Transverse colon (tissue), 4 donors: ENCODE results near the gene PINK1.

Experiments used
- CTCF ChIP-seq, 5 experiments: fragments of 200-600 bp in 3 of 5; fragments of 450-650 bp in 2 of 5; sonication (generic) in 3 of 5; IDR thresholded peaks; 1 replicate in 2 of 5; 2 replicates in 3 of 5; pipeline ENCODE4 v1.5.1; 2016 to 2017; ENCODE audit warnings: antibody characterized with exemption in 5 of 5, inconsistent platforms in 3 of 5, mild to moderate bottlenecking in 2 of 5, moderate library complexity in 1 of 5
- EP300 ChIP-seq: sonication (generic); formaldehyde crosslinking; IDR thresholded peaks from one replicate; pipeline ENCODE4 v1.6.1; 2017; ENCODE audit warnings: antibody characterized with exemption, low read depth
- POLR2A ChIP-seq: fragments of 450-650 bp; IDR thresholded peaks from one replicate; pipeline ENCODE4 v1.6.1; 2016; ENCODE audit warnings: antibody characterized with exemption, mild to moderate bottlenecking, moderate library complexity
- POLR2AphosphoS5 ChIP-seq, 3 donors: sonication (generic); formaldehyde crosslinking; IDR thresholded peaks; one replicate each; pipeline ENCODE4 v1.6.1; 2016; ENCODE audit warnings: antibody characterized with exemption in 3 of 3

DNA sequence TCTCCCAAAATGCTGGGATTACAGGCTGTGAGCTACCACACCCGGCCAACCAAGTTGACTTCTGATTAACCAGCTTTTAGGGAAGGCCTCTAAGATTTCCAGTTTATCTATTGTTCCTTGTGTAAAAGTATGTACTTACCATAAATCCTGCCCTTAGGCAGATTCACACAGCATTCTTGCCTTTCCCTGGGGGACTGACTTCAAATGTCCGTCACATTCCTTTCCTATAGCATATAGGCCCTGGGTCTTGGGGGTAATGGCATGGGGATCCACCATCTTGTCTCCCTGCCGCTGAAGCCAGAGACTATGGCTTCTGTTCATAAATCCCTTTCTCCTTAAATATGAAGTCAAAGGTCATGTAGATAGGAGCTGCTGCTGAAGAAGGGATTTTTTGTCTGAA is 872 bp upstream of the PINK1 start:
- TF ChIP-seq POLR2A (no peak), CTCF (IDR thresholded peaks at IDR 0.05) (no peak), POLR2AphosphoS5 (IDR thresholded peaks at IDR 0.05) (no peak), EP300 (no peak)
